Activated T-cell treated with anti-CD3 and anti-CD28 coated beads for 48 hours (primary cell): ENCODE data around the gene PLXDC2.
"Not testable (repeated sequence)": the region's sequence is repeated elsewhere in the genome, so short reads cannot be mapped to it uniquely, and the experiment has no call there.

Experiments
- DNase-seq: peaks from one replicate; pipeline ENCODE4 v3.0.0-alpha.2; 2020; ENCODE audit warnings: low read depth

The PLXDC2 gene

GRCh38 chr10:19979628-19980027, 163.4 kb downstream of the PLXDC2 start:
- DNase-seq, result no peak

GRCh38 chr10:19983880-19984565, 167.8 kb downstream of the PLXDC2 start:
- no peak for DNase-seq

- no peak for DNase-seq
Measured at GRCh38 chr10:19985745-19986144, 169.5 kb downstream of the PLXDC2 start.

GRCh38 chr10:19986591-19986990, 170.4 kb downstream of the PLXDC2 start:
- DNase-seq, result no peak

DNA sequence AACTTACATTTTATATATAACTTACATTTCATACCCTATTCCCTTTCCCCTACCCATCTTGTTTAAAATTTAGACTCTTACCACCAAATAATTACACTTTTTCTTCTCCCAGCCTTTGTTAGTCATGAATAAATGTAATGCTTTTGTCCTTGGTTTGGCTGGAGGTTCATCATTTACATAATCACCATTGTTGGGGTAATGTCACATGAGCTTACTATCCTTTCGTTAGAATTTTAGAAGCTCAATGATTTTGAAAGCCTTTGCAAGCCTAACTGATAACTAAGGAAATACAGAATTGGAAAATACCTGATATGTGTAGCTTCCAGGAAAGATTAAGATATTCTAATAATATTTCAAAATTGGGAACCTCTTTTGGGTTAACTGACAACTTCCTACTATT, 171.7 kb downstream of the PLXDC2 start:
- DNase-seq, result no peak

DNA sequence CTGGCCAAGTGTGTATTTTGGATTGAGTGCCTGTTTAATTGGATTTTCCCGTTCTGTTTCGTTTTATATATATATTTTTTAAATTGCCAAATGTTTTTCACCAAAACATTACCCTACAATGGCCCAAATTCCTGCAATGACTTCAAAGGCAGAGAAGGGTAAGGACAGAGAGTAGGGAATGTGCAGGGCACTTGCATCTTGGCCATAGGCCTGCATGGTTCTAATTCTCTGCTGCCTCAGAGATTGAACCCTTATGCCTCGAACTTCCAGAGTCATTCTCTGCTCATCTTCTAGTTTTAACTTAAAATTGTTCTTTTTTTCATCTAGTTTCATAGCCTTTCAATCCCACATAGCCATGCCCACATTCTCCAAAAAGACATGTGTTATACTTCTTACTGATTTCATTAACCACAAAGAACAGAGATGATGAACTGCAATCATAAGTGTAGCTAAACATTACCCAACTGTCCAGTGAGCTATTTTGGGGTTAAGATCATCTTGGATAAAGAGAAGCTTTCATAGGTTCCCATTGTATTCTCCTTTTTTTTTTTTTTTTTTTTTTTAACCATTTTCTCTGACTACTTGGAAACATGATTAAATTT, 177.6 kb downstream of the PLXDC2 start:
- no peak for DNase-seq

DNA sequence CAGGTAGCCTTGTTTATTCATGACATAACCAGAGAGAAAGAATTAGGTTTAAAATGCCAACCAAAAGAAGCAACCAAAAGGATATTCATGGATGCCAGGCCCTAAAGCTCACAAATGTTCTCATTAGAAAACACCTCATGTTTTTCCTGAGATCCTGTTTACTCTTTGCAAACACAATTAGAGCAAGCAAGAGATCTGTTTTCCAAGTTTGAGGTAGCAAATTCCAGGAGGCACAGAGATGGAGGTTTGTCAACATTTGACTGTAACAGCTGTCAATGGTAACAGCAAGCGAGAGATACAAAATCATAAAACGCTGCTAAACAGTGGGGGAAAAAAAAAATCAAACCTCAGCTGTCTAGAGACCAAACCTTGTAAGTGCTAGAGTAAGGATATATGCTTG, 182.2 kb downstream of the PLXDC2 start:
- no peak for DNase-seq

DNA sequence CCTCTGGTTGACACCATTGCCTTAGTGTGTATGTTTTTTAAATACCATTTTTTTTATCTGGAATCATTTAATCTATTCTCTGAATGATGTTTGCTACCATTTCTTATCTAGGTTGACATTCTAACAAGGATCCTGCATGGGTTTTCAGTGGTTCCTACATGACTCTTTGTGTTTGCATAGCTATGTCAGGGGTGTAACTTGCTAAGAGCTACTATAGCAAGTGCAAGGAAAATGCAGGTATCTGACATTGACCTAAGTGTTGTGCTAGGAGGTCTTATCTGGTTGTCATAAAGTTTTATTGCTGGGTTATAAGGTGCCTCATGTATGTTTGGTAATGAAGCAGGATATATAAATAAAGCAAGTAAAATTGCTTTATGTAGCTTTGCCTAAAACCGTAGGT, 183.2 kb downstream of the PLXDC2 start:
- no peak for DNase-seq

- DNase-seq, result not testable (repeated sequence)
Measured at GRCh38 chr10:20002026-20002425, 185.8 kb downstream of the PLXDC2 start.

DNA sequence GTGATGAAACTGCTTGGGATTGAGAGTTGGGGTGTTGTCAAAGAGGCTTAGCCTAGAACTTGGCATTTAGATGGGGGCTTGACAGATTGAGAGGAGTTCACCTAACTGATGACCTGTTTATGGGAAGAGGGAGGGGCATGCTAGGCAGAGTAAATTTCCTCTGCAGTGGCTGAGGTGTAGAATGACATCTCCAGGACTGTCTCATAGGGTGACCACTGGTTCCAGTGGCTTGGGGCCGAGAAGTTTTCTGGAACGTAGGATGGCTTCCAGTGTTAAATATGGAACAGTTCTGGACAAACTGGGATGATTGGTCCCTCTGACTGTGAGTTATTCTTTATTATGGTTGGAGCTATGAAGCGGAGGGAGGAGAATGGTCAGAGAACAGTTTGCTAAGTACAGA, 186.4 kb downstream of the PLXDC2 start:
- no peak for DNase-seq

- no peak for DNase-seq
Measured at GRCh38 chr10:20004087-20004523, 187.9 kb downstream of the PLXDC2 start.

- no peak for DNase-seq
Measured at GRCh38 chr10:20005638-20006037, 189.4 kb downstream of the PLXDC2 start.

DNA sequence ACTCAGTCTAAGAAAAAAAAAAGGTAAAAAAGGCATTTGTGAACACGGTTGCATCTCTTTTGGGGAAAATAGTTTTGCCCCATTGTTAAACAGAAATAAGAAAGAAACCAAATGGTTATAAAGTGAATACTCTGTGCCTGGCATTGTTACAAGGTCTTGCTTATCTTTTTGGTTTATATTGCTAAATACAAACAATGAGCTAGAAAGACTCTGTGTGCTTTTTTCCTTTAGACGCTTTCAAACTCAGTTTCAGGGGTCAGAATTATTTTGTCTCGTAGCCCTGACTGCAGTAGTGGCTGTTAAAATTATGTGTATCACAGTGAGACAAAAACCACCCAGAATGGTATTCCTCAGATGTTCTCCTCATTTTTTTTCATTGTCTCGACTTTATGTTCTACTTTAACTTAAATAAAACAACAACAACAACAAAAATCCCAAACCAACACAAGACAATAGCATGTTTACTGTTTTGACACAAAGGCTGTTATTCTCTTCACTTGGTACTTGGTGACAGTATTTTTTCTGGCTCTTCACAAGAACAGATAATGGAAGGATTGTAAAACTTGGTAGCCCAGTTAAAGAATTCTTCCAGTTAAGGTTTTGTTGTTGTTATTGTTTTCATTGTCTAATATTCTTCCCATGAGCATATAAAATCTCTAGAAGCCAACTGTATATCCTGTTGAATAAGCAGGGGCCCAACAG, 190.1 kb downstream of the PLXDC2 start:
- no peak for DNase-seq

DNA sequence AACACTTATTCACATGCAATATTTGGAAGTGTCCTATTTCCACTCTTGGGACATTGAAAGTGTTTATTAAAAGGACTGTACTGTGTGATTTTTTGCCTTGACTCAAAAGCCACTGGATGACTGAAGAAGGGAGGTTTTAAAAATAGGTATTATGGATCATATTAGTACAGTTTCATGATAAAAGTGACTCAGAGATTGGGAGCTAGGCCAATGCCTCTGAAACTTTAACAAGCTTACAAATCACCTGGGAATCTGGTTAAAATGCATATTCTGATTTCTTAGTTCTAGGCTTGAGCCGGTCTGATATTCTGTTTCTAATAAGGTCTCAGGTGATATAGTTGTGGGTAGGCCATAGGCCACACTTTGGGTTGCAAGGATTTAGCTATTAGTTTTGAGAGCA, 191.2 kb downstream of the PLXDC2 start:
- DNase-seq, result no peak

GRCh38 chr10:20013991-20014750, 197.9 kb downstream of the PLXDC2 start:
- no peak for DNase-seq

GRCh38 chr10:20017961-20018360, 201.7 kb downstream of the PLXDC2 start:
- DNase-seq, result no peak

GRCh38 chr10:20020677-20021076, 204.4 kb downstream of the PLXDC2 start:
- DNase-seq, result no peak

DNA sequence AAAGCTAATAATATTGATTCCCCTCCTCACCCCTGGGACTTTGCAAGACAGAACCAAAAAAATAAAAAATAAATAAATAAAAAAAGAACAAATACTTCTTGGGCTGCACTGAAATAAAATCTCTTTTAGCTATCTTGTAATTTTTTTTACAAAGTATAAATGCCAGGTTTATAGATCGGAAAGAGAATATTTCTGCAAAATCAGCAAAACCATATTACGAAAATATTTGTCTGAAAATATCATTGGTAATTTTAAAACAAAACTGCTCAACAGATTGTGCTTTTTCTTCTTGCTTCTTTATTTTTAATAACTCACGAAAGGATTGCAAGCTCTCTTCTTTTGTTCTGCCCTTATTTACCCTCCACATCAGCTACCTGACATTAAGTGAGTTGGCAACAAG, 213.3 kb downstream of the PLXDC2 start:
- DNase-seq, result no peak

GRCh38 chr10:20033476-20033875, 217.2 kb downstream of the PLXDC2 start:
- no peak for DNase-seq

- DNase-seq, result no peak
Measured at GRCh38 chr10:20034732-20035131, 218.5 kb downstream of the PLXDC2 start.

- DNase-seq, result no peak
Measured at GRCh38 chr10:20040012-20040411, 223.8 kb downstream of the PLXDC2 start.

GRCh38 chr10:20041931-20042330, 225.7 kb downstream of the PLXDC2 start:
- no peak for DNase-seq

- DNase-seq, result not testable (repeated sequence)
Measured at GRCh38 chr10:20045100-20045499, 228.9 kb downstream of the PLXDC2 start.
